GM23338 (cell line): ENCODE results near the gene SAMD8. TPM values are rescaled to one million over a fixed set of nuclear protein-coding genes. Genes with fewer than 3 reads are reported as not detected.

Source experiments
- ATAC-seq: fragments of 200-7000 bp; cut with Tn5 transposase; 3 replicates; pipeline ENCODE4 v1.9.1; 2020
- DNase-seq: peaks from one replicate; pipeline ENCODE4 v3.0.0-alpha.2; 2015; ENCODE audit warnings: low spot score
- H2AFZ ChIP-seq: fragments of 200-600 bp; sonication (generic); 2 replicates; pipeline ENCODE4 v1.8.0; 2016; ENCODE audit warnings: antibody characterized with exemption, mild to moderate bottlenecking, moderate library complexity
- H3F3A ChIP-seq: fragments of 200-600 bp; sonication (generic); replicated peaks from 2 replicates; pipeline ENCODE4 v1.8.0; 2017; ENCODE audit warnings: antibody characterized with exemption, mixed run types, low read depth
- H3K27ac ChIP-seq: fragments of 200-600 bp; sonication (generic); 2 replicates; pipeline ENCODE4 v1.6.1; 2016; ENCODE audit warnings: low read depth
- H3K27me3 ChIP-seq: fragments of 200-600 bp; sonication (generic); 2 replicates; pipeline ENCODE4 v1.8.0; 2016; ENCODE audit warnings: mild to moderate bottlenecking, mixed run types, moderate library complexity; ENCODE audit not compliant: insufficient read depth
- H3K36me3 ChIP-seq: fragments of 200-600 bp; sonication (generic); 2 replicates; pipeline ENCODE4 v1.8.0; 2016; ENCODE audit warnings: mild to moderate bottlenecking; ENCODE audit not compliant: insufficient read depth
- H3K4me1 ChIP-seq: fragments of 200-600 bp; sonication (generic); 2 replicates; pipeline ENCODE4 v1.8.0; 2016; ENCODE audit warnings: mild to moderate bottlenecking, moderate library complexity; ENCODE audit not compliant: insufficient read depth
- H3K4me2 ChIP-seq: fragments of 200-600 bp; sonication (generic); 2 replicates; pipeline ENCODE4 v1.7.1; 2017; ENCODE audit warnings: mixed run types
- H3K4me3 ChIP-seq: fragments of 200-600 bp; sonication (generic); 2 replicates; pipeline ENCODE4 v1.6.1; 2016; ENCODE audit warnings: mixed run types
- H3K79me2 ChIP-seq: fragments of 200-600 bp; sonication (generic); replicated peaks from 2 replicates; pipeline ENCODE4 v1.8.0; 2017; ENCODE audit warnings: mild to moderate bottlenecking; ENCODE audit not compliant: insufficient read depth
- H3K9me2 ChIP-seq: fragments of 200-600 bp; sonication (generic); 2 replicates; pipeline ENCODE4 v1.8.0; 2017; ENCODE audit not compliant: insufficient read depth
- H4K20me1 ChIP-seq: fragments of 200-600 bp; sonication (generic); replicated peaks from 2 replicates; pipeline ENCODE4 v1.8.0; 2017; ENCODE audit warnings: mild to moderate bottlenecking; ENCODE audit not compliant: insufficient read depth
- H3K27ac Mint-ChIP-seq: 2 replicates; pipeline ENCODE4 v1.8.0; 2020; ENCODE audit warnings: inconsistent platforms, mild to moderate bottlenecking, moderate library complexity, mixed read lengths
- H3K27me3 Mint-ChIP-seq: 3 replicates; pipeline ENCODE4 v1.8.0; 2022; ENCODE audit warnings: low read depth, mild to moderate bottlenecking, moderate library complexity, mixed read lengths, inconsistent platforms; ENCODE audit not compliant: insufficient read depth, poor library complexity
- H3K36me3 Mint-ChIP-seq: 3 replicates; pipeline ENCODE4 v1.8.0; 2021; ENCODE audit warnings: low read depth, mild to moderate bottlenecking, inconsistent platforms, moderate library complexity, mixed read lengths
- H3K4me1 Mint-ChIP-seq: 3 replicates; pipeline ENCODE4 v1.8.0; 2020; ENCODE audit warnings: mild to moderate bottlenecking, inconsistent platforms, mixed read lengths
- H3K4me3 Mint-ChIP-seq: 3 replicates; pipeline ENCODE4 v1.8.0; 2021; ENCODE audit warnings: moderate library complexity, mild to moderate bottlenecking, inconsistent platforms, mixed read lengths
- H3K9me3 Mint-ChIP-seq: 3 replicates; pipeline ENCODE4 v1.8.0; 2020; ENCODE audit warnings: moderate library complexity, mild to moderate bottlenecking, inconsistent platforms, mixed read lengths
- EZH2 ChIP-seq: fragments of 200-600 bp; sonication (generic); IDR thresholded peaks from one replicate; pipeline ENCODE4 v1.8.0; 2017; ENCODE audit warnings: antibody characterized with exemption, mild to moderate bottlenecking, low read depth; ENCODE audit not compliant: unreplicated experiment
- EZH2phosphoT487 ChIP-seq: fragments of 200-600 bp; sonication (generic); IDR thresholded peaks from one replicate; pipeline ENCODE4 v1.8.1; 2018; ENCODE audit warnings: antibody characterized with exemption; ENCODE audit not compliant: unreplicated experiment
- JUNB ChIP-seq: IDR thresholded peaks from one replicate; pipeline ENCODE4 v1.6.1; 2016; ENCODE audit warnings: antibody characterized with exemption; ENCODE audit not compliant: unreplicated experiment
- NANOG ChIP-seq: IDR thresholded peaks from 2 replicates; pipeline ENCODE4 v1.6.1; 2016; ENCODE audit warnings: antibody characterized with exemption, borderline replicate concordance
- POLR2AphosphoS5 ChIP-seq: IDR thresholded peaks from 2 replicates; pipeline ENCODE4 v1.6.1; 2016; ENCODE audit warnings: antibody characterized with exemption, low read depth
- STAT1 ChIP-seq: IDR thresholded peaks from one replicate; pipeline ENCODE4 v1.6.1; 2016; ENCODE audit warnings: antibody characterized with exemption; ENCODE audit not compliant: unreplicated experiment
- ZNF331 ChIP-seq: fragments of 250-450 bp; sonication (Bioruptor Pico); IDR thresholded peaks from 2 replicates; pipeline ENCODE4 v1.5.0; 2020; ENCODE audit warnings: low read depth, mild to moderate bottlenecking, moderate library complexity
- polyA plus RNA-seq: library from polyadenylated mRNA; unstranded; fragments of >200 nt; fragmentation: Nextera tagmentation; extraction: Ambion mirVana; gene quantifications from 2 replicates; pipeline ENCODE4 v1.2.1, GENCODE V29; 2016
- total RNA-seq: library from RNA; depleted of rRNA; stranded (reverse); fragments of >200 nt; shearing (Covaris generic); gene quantifications from 2 replicates; pipeline ENCODE4 v1.2.3, GENCODE V29; 2014
- TF ChIP-seq, protein P1 (sequence below), 2 experiments: fragments of 200-600 bp in 1 of 2; sonication (generic) in 1 of 2; conservative IDR thresholded peaks; 2 replicates each; pipeline versions ENCODE4 v1.5.1 to v1.6.1; 2016 to 2017; ENCODE audit warnings: antibody characterized with exemption in 2 of 2, low read depth in 2 of 2, mild to moderate bottlenecking in 2 of 2, moderate library complexity in 1 of 2
- TF ChIP-seq, protein P2 (sequence below): fragments of 250-450 bp; sonication (Bioruptor Pico); IDR thresholded peaks from 2 replicates; pipeline ENCODE4 v1.5.0; 2020; ENCODE audit warnings: mild to moderate bottlenecking, moderate library complexity
- TF ChIP-seq, protein P3 (sequence below): IDR thresholded peaks from 2 replicates; pipeline ENCODE4 v1.6.1; 2016; ENCODE audit warnings: antibody characterized with exemption
- TF ChIP-seq, protein P4 (sequence below): IDR thresholded peaks from one replicate; pipeline ENCODE4 v1.6.1; 2018; ENCODE audit warnings: antibody characterized with exemption; ENCODE audit not compliant: unreplicated experiment

Gene SAMD8
- total and polyA plus RNA-seq, 2 experiments from 2014 or later = 7.8 to 28.4 TPM

DNA sequence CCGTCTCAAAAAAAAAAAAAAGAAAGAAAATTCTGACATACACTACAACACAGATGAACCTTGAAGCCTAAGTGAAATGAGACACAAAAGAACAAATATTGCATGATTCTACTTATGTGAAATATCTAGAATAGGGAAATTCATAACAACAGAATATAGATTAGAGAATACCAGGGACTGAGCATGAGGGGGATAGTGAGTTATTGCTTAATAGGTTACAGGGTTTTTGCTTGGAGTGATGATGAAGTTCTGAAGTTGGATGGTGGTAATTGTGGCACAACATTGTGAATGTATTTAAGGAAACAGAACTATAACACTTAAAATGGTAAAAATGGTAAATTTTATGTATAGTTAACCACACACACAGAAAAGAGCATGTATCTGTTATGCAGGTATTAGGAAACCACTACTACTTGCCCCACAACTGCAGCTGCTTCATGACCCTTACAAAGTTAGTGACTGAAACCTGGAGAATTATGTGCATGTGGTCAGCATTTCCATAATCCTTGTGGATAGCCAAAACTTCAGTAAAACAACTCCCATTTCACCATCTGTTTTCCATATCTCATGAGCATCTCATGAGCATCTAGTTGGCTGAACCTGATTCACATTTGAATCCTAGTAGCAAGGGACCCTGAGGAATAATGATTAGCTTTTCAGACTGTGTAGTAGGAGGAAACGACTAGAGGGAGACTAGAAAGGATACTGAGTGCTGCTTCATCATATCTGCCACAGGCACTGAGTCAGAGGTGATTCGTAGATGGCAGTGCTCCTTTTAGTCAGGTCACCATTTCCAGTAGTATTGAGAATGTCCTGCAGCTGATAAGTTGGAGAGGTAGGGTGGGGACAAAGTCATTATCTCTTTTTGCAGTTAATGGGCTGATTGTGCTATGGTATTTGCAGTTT, 26.3 kb downstream of the SAMD8 start (continued):
- TF ChIP-seq, protein P1, sequence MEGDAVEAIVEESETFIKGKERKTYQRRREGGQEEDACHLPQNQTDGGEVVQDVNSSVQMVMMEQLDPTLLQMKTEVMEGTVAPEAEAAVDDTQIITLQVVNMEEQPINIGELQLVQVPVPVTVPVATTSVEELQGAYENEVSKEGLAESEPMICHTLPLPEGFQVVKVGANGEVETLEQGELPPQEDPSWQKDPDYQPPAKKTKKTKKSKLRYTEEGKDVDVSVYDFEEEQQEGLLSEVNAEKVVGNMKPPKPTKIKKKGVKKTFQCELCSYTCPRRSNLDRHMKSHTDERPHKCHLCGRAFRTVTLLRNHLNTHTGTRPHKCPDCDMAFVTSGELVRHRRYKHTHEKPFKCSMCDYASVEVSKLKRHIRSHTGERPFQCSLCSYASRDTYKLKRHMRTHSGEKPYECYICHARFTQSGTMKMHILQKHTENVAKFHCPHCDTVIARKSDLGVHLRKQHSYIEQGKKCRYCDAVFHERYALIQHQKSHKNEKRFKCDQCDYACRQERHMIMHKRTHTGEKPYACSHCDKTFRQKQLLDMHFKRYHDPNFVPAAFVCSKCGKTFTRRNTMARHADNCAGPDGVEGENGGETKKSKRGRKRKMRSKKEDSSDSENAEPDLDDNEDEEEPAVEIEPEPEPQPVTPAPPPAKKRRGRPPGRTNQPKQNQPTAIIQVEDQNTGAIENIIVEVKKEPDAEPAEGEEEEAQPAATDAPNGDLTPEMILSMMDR (conservative IDR thresholded peaks at IDR 0.05; ENCODE audit: low read depth in 2 of 2) = no peak
- TF ChIP-seq EZH2 (no peak), ZNF331 (CRISPR knock-in tag) (no peak), NANOG (no peak)

DNA sequence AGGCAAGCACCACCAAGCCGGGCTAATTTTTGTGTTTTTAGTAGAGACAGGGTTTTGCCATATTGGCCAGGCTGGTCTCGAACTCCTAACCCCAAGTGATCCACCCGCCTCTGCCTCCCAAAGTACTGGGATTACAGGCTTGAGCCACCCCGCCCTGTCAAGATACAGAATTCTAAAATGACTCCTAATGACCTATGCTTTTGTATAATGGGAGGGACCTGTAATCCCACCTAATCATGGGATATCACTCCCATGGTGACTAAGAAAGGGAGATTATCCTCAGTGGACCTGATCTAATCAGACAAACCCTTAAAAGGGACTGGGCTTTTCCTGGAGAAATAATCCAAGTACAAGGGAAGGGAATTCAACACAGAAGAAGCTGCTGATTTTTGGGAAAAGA, 28.8 kb downstream of the SAMD8 start:
- no peak overlapping the region for H2AFZ ChIP-seq
- peaks cover 17% of the 10 kb centered on the region for H3K4me1 Mint-ChIP-seq
- no peak for TF ChIP-seq ZNF331 (CRISPR knock-in tag)
- TF ChIP-seq NANOG = no peak
- TF ChIP-seq POLR2AphosphoS5 = no peak
- TF ChIP-seq, protein P2, sequence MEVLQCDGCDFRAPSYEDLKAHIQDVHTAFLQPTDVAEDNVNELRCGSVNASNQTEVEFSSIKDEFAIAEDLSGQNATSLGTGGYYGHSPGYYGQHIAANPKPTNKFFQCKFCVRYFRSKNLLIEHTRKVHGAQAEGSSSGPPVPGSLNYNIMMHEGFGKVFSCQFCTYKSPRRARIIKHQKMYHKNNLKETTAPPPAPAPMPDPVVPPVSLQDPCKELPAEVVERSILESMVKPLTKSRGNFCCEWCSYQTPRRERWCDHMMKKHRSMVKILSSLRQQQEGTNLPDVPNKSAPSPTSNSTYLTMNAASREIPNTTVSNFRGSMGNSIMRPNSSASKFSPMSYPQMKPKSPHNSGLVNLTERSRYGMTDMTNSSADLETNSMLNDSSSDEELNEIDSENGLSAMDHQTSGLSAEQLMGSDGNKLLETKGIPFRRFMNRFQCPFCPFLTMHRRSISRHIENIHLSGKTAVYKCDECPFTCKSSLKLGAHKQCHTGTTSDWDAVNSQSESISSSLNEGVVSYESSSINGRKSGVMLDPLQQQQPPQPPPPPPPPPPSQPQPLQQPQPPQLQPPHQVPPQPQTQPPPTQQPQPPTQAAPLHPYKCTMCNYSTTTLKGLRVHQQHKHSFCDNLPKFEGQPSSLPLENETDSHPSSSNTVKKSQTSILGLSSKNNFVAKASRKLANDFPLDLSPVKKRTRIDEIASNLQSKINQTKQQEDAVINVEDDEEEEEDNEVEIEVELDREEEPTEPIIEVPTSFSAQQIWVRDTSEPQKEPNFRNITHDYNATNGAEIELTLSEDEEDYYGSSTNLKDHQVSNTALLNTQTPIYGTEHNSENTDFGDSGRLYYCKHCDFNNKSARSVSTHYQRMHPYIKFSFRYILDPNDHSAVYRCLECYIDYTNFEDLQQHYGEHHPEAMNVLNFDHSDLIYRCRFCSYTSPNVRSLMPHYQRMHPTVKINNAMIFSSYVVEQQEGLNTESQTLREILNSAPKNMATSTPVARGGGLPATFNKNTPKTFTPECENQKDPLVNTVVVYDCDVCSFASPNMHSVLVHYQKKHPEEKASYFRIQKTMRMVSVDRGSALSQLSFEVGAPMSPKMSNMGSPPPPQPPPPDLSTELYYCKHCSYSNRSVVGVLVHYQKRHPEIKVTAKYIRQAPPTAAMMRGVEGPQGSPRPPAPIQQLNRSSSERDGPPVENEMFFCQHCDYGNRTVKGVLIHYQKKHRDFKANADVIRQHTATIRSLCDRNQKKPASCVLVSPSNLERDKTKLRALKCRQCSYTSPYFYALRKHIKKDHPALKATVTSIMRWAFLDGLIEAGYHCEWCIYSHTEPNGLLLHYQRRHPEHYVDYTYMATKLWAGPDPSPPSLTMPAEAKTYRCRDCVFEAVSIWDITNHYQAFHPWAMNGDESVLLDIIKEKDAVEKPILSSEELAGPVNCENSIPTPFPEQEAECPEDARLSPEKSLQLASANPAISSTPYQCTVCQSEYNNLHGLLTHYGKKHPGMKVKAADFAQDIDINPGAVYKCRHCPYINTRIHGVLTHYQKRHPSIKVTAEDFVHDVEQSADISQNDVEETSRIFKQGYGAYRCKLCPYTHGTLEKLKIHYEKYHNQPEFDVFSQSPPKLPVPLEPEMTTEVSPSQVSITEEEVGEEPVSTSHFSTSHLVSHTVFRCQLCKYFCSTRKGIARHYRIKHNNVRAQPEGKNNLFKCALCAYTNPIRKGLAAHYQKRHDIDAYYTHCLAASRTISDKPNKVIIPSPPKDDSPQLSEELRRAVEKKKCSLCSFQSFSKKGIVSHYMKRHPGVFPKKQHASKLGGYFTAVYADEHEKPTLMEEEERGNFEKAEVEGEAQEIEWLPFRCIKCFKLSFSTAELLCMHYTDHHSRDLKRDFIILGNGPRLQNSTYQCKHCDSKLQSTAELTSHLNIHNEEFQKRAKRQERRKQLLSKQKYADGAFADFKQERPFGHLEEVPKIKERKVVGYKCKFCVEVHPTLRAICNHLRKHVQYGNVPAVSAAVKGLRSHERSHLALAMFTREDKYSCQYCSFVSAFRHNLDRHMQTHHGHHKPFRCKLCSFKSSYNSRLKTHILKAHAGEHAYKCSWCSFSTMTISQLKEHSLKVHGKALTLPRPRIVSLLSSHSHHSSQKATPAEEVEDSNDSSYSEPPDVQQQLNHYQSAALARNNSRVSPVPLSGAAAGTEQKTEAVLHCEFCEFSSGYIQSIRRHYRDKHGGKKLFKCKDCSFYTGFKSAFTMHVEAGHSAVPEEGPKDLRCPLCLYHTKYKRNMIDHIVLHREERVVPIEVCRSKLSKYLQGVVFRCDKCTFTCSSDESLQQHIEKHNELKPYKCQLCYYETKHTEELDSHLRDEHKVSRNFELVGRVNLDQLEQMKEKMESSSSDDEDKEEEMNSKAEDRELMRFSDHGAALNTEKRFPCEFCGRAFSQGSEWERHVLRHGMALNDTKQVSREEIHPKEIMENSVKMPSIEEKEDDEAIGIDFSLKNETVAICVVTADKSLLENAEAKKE (CRISPR knock-in tag) = no peak
- TF ChIP-seq, protein P3, sequence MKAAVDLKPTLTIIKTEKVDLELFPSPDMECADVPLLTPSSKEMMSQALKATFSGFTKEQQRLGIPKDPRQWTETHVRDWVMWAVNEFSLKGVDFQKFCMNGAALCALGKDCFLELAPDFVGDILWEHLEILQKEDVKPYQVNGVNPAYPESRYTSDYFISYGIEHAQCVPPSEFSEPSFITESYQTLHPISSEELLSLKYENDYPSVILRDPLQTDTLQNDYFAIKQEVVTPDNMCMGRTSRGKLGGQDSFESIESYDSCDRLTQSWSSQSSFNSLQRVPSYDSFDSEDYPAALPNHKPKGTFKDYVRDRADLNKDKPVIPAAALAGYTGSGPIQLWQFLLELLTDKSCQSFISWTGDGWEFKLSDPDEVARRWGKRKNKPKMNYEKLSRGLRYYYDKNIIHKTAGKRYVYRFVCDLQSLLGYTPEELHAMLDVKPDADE = no peak
- no peak for TF ChIP-seq STAT1
- TF ChIP-seq JUNB = no peak
- no peak for TF ChIP-seq EZH2phosphoT487
- TF ChIP-seq, protein P4, sequence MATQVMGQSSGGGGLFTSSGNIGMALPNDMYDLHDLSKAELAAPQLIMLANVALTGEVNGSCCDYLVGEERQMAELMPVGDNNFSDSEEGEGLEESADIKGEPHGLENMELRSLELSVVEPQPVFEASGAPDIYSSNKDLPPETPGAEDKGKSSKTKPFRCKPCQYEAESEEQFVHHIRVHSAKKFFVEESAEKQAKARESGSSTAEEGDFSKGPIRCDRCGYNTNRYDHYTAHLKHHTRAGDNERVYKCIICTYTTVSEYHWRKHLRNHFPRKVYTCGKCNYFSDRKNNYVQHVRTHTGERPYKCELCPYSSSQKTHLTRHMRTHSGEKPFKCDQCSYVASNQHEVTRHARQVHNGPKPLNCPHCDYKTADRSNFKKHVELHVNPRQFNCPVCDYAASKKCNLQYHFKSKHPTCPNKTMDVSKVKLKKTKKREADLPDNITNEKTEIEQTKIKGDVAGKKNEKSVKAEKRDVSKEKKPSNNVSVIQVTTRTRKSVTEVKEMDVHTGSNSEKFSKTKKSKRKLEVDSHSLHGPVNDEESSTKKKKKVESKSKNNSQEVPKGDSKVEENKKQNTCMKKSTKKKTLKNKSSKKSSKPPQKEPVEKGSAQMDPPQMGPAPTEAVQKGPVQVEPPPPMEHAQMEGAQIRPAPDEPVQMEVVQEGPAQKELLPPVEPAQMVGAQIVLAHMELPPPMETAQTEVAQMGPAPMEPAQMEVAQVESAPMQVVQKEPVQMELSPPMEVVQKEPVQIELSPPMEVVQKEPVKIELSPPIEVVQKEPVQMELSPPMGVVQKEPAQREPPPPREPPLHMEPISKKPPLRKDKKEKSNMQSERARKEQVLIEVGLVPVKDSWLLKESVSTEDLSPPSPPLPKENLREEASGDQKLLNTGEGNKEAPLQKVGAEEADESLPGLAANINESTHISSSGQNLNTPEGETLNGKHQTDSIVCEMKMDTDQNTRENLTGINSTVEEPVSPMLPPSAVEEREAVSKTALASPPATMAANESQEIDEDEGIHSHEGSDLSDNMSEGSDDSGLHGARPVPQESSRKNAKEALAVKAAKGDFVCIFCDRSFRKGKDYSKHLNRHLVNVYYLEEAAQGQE = no peak

More for the DNA sequence above, 28.8 kb downstream of the SAMD8 start:
- ATAC-seq = no peak
- Mint-ChIP-seq H3K27me3 (no peaks in the 10 kb centered on the region), H3K36me3 (no peaks in the 10 kb centered on the region), H3K27ac (no peak overlapping the region), H3K4me3 (no peak overlapping the region), H3K9me3 (no peaks in the 10 kb centered on the region)
- Histone ChIP-seq H3K4me2 (no peak overlapping the region), H3K9me2 (no peaks in the 10 kb centered on the region), H3K4me3 (no peak overlapping the region), H3K4me1 (peaks cover 5% of the 10 kb centered on the region; the same call in 1 of the 2 replicates), H3K36me3 (no peaks in the 10 kb centered on the region), H4K20me1 (peaks cover 7% of the 10 kb centered on the region), H3K79me2 (peaks cover 76% of the 10 kb centered on the region), H3K27me3 (no peaks in the 10 kb centered on the region), H3F3A (no peaks in the 10 kb centered on the region), H3K27ac (no peak overlapping the region)
- no peak for DNase-seq
